HepG2 (cell line): ENCODE results near the gene CCT4. TPM values are rescaled to one million over a fixed set of nuclear protein-coding genes. Genes with fewer than 3 reads are reported as not detected.

Experiments
- ELF4 ChIP-seq: sonication (generic); formaldehyde crosslinking; IDR thresholded peaks from 2 replicates; pipeline ENCODE4 v1.5.0; 2020; ENCODE audit warnings: missing genetic modification reagents, mild to moderate bottlenecking, moderate library complexity, borderline replicate concordance
- HHEX ChIP-seq: IDR thresholded peaks from 2 replicates; pipeline ENCODE4 v1.6.1; 2016; ENCODE audit warnings: control low read depth
- HIC2 ChIP-seq: sonication (generic); formaldehyde crosslinking; IDR thresholded peaks from 2 replicates; pipeline ENCODE4 v1.9.0; 2022; ENCODE audit warnings: low read depth, missing genetic modification reagents
- KLF16 ChIP-seq, 2 experiments: sonication (generic) in 1 of 2; formaldehyde crosslinking in 1 of 2; IDR thresholded peaks; 2 replicates each; pipeline versions ENCODE4 v1.6.1 to v1.8.0; 2016 to 2023; ENCODE audit warnings: missing genetic modification reagents in 2 of 2, missing compliant biosample characterization in 1 of 2
- POGK ChIP-seq: sonication (generic); formaldehyde crosslinking; conservative IDR thresholded peaks from 2 replicates; pipeline ENCODE4 v1.8.0; 2022; ENCODE audit warnings: mild to moderate bottlenecking, moderate library complexity, missing genetic modification reagents
- RBM39 ChIP-seq: fragments of 200-400 bp; formaldehyde crosslinking; IDR thresholded peaks from one replicate; pipeline ENCODE4 v1.6.1; 2018; ENCODE audit warnings: antibody characterized with exemption, mild to moderate bottlenecking, low read depth, low read length; ENCODE audit not compliant: poor library complexity, severe bottlenecking
- SIX1 ChIP-seq: sonication (generic); formaldehyde crosslinking; IDR thresholded peaks from 2 replicates; pipeline ENCODE4 v1.4.0; 2020; ENCODE audit warnings: missing genetic modification reagents, borderline replicate concordance
- SYNCRIP ChIP-seq: fragments of 200-400 bp; formaldehyde crosslinking; IDR thresholded peaks from 2 replicates; pipeline ENCODE4 v1.6.1; 2018; ENCODE audit warnings: mild to moderate bottlenecking, low read depth, low read length; ENCODE audit not compliant: insufficient read depth
- THAP7 ChIP-seq: sonication (generic); formaldehyde crosslinking; IDR thresholded peaks from 2 replicates; pipeline ENCODE4 v1.8.1; 2023; ENCODE audit warnings: mild to moderate bottlenecking, missing genetic modification reagents
- ZBTB25 ChIP-seq: IDR thresholded peaks from 2 replicates; pipeline ENCODE4 v1.6.1; 2018; ENCODE audit warnings: missing genetic modification reagents
- ZFYVE20 ChIP-seq: sonication (generic); formaldehyde crosslinking; IDR thresholded peaks from 2 replicates; pipeline ENCODE4 v1.8.0; 2023; ENCODE audit warnings: low read depth, mild to moderate bottlenecking, moderate library complexity, missing genetic modification reagents, borderline replicate concordance
- ZMAT3 ChIP-seq: sonication (generic); formaldehyde crosslinking; conservative IDR thresholded peaks from 2 replicates; pipeline ENCODE4 v1.7.0; 2021; ENCODE audit warnings: missing genetic modification reagents
- ZNF142 ChIP-seq: sonication (generic); formaldehyde crosslinking; IDR thresholded peaks from 2 replicates; pipeline ENCODE4 v1.4.0; 2020; ENCODE audit warnings: missing genetic modification reagents
- ZNF264 ChIP-seq: sonication (generic); formaldehyde crosslinking; IDR thresholded peaks from 2 replicates; pipeline ENCODE4 v1.4.0; 2020; ENCODE audit warnings: missing genetic modification reagents
- ZNF629 ChIP-seq: sonication (generic); formaldehyde crosslinking; conservative IDR thresholded peaks from 2 replicates; pipeline ENCODE4 v1.5.0; 2020; ENCODE audit warnings: missing genetic modification reagents
- ZZZ3 ChIP-seq: sonication (generic); formaldehyde crosslinking; IDR thresholded peaks from 2 replicates; pipeline ENCODE4 v1.4.0; 2020; ENCODE audit warnings: missing genetic modification reagents, mild to moderate bottlenecking, borderline replicate concordance
- polyA plus RNA-seq, 8 experiments: library from polyadenylated mRNA; depleted of rRNA in 3 of 8; stranded (reverse) in 7 of 8; unstranded in 1 of 8; fragments of >200 nt; fragmentation: Illumina TruSeq in 4 of 8; extraction: Trizol in 4 of 8; gene quantifications; 2 replicates each; pipeline versions ENCODE4 v1.2.1 to v1.2.3, GENCODE V29; 2011 to 2016; ENCODE audit warnings: low read depth in 4 of 8, missing spikeins in 1 of 8, mixed read lengths in 1 of 8; ENCODE audit not compliant: insufficient read depth in 1 of 8
- total RNA-seq, 5 experiments: library from RNA; depleted of rRNA; stranded (reverse); fragments of >200 nt; fragmentation: Illumina TruSeq; extraction: Trizol; gene quantifications; 2 replicates each; pipeline ENCODE4 v1.2.3, GENCODE V29; 2016; ENCODE audit warnings: low read depth in 1 of 5

The CCT4 gene
- total and polyA plus RNA-seq, 2 of the 13 experiments (the other 11 are each of a cell fraction or from before 2014, with no cell fraction given) = 138 to 340 TPM

- TF ChIP-seq ZMAT3 (CRISPR knock-in tag) = no peak; the same call in 1 of the 2 replicates
- peak; percentile 62; the same call in 1 of the 2 replicates for TF ChIP-seq ZNF142 (CRISPR knock-in tag)
- TF ChIP-seq ZNF629 = no peak
- no peak for TF ChIP-seq ZFYVE20
- TF ChIP-seq HHEX (CRISPR knock-in tag) = no peak
- no peak for TF ChIP-seq ZZZ3 (CRISPR knock-in tag)
- peak; percentile 70 for TF ChIP-seq POGK (CRISPR knock-in tag)
- peak in 1 of 2 experiments; percentile 79; a peak in 2 of 4 replicates for TF ChIP-seq KLF16 (CRISPR knock-in tag; IDR thresholded peaks at IDR 0.05)
- TF ChIP-seq HIC2 = peak; percentile 56; the same call in 1 of the 2 replicates
- TF ChIP-seq RBM39 = peak; percentile 81
- no peak for TF ChIP-seq ELF4 (CRISPR knock-in tag)
- TF ChIP-seq ZBTB25 (CRISPR knock-in tag) = 0 out of 2 replicates have a peak, but pooled peaks have one; percentile 8
- no peak for TF ChIP-seq SYNCRIP
- TF ChIP-seq SIX1 (CRISPR knock-in tag) = no peak; the same call in 1 of the 2 replicates
- peak; percentile 67; the same call in 1 of the 2 replicates for TF ChIP-seq ZNF264 (CRISPR knock-in tag)
- no peak; the same call in 1 of the 2 replicates for TF ChIP-seq THAP7
These were observed 34.5 kb downstream of the CCT4 start, which contains the start of gene FAM161A (continued) for GRCh38 chr2:61853847-61854563.
